Panc1 (cell line): Measurements from ENCODE around the gene DNMT3A.

ENCODE experiments used
- CTCF ChIP-seq: fragments of 450-650 bp; IDR thresholded peaks from 2 replicates; pipeline ENCODE4 v1.5.1; 2017; ENCODE audit warnings: mild to moderate bottlenecking
- POLR2AphosphoS5 ChIP-seq: IDR thresholded peaks from 2 replicates; pipeline ENCODE4 v1.6.1; 2012; ENCODE audit warnings: mild to moderate bottlenecking, low read depth, low read length, moderate library complexity

- TF ChIP-seq POLR2AphosphoS5 (no peak), CTCF (no peak)
These were observed 40.0 kb downstream of the DNMT3A start for GRCh38 chr2:25301453-25302352.
